GM12801 (cell line): ENCODE data around the gene PRTFDC1.

Source experiments
- CTCF ChIP-seq: IDR thresholded peaks from one replicate; pipeline ENCODE4 v1.5.1; 2011; ENCODE audit warnings: control low read depth; ENCODE audit not compliant: insufficient read length; ENCODE audit errors: extremely low read depth

The PRTFDC1 gene

GRCh38 chr10:24988831-24989640 is 36.6 kb upstream of the PRTFDC1 start:
- no peak for TF ChIP-seq CTCF

GRCh38 chr10:24984906-24985305 is 32.5 kb upstream of the PRTFDC1 start:
- no peak for TF ChIP-seq CTCF

- no peak for TF ChIP-seq CTCF
Measured at GRCh38 chr10:24983946-24984345, 31.5 kb upstream of the PRTFDC1 start.

- no peak for TF ChIP-seq CTCF
Measured at GRCh38 chr10:24983130-24983529, 30.7 kb upstream of the PRTFDC1 start.

- no peak for TF ChIP-seq CTCF
Measured at GRCh38 chr10:24982319-24983112, 30.1 kb upstream of the PRTFDC1 start.

- no peak for TF ChIP-seq CTCF
Measured at GRCh38 chr10:24981161-24981710, 28.8 kb upstream of the PRTFDC1 start.

- TF ChIP-seq CTCF: no peak
Measured at GRCh38 chr10:24979685-24980084, 27.3 kb upstream of the PRTFDC1 start.
